ENCODE measurements around the gene BDNF. TPM values are rescaled to one million over a fixed set of nuclear protein-coding genes. Genes with fewer than 3 reads are reported as not detected.

Gene BDNF
- total and polyA plus RNA-seq, 2 of the 8 experiments (the other 6 are each of a cell fraction or from before 2014, with no cell fraction given), result 2.4 to 5.4 TPM

DNA sequence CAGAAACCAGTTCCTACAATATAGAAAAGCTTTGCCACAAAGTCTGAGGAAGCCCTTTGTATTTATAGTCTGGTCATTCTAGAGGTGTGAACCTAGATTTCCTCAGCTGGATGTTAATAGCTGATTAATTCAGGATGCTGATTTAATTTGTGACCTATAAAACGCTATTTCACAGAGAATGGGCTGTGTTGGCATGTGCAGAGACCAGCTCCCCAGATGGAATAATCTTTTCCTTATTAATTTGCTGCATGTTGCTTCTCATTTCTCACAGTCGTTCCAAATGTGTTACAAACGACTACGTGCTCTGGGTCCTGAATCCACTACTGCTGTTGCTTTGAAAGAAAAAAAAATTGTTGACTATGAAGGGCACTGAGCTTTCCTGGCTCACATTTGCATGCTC is 49.3 kb downstream of the BDNF start:
- 84% methylated on average over 4 of the region's 4 CpGs; no CpG with 5 or more reads in 1 of the 2 experiments for WGBS, 2 experiments (ENCODE audit: extremely low coverage in 1 of 2, insufficient coverage in 1 of 2, insufficient read length in 1 of 2, insufficient replicate concordance in 2 of 2, low coverage in 1 of 2, low lambda C conversion rate in 2 of 2, missing lambda C conversion rate in 1 of 2)
- H3K56ac ChIP-seq (replicated peaks; ENCODE audit: insufficient read length, low read depth, low read length), result no peak overlapping the region
- no peaks in the 10 kb centered on the region for H3K23me2 ChIP-seq (ENCODE audit: low read depth, low read length)
- H3K9me3 ChIP-seq (ENCODE audit: insufficient read depth in 2 of 2, low read depth in 1 of 2, low read length in 1 of 2), result no peaks in the 10 kb centered on the region
- ChIA-PET CTCF (ENCODE audit: partially characterized antibody) (interaction anchor here (0.7 to 2.7 kb wide), 5 partner anchors 8 to 1018 kb away, joined by 4 to 9 read pairs (median 6); no protein-coding TSS in a partner anchor), POLR2A (ENCODE audit: partially characterized antibody) (interaction anchor here (0.6 to 6.1 kb wide), 5 partner anchors 11 to 32 kb away, joined by 3 to 35 read pairs (median 7); no protein-coding TSS in a partner anchor)
- H4K5ac ChIP-seq (ENCODE audit: insufficient read length, low read depth, low read length), result no peak overlapping the region
- H3K4ac ChIP-seq (replicated peaks; ENCODE audit: insufficient read length, low read depth, low read length), result no peak overlapping the region
- H3K23ac ChIP-seq (ENCODE audit: insufficient read length), result no peak overlapping the region
- no peak overlapping the region for H3K14ac ChIP-seq (ENCODE audit: insufficient read length)
- H3K36me3 ChIP-seq (ENCODE audit: control insufficient read depth in 2 of 4, insufficient read depth in 4 of 4, low read length in 3 of 4), result no peaks in the 10 kb centered on the region
- no peak overlapping the region for H3K18ac ChIP-seq (ENCODE audit: extremely low read depth, low read length)
- no peak overlapping the region for H3K9ac ChIP-seq (replicated peaks in 1 of 4; ENCODE audit: extremely low read depth in 1 of 4, low read depth in 3 of 4, low read length in 3 of 4)
- no peaks in the 10 kb centered on the region for H3K79me1 ChIP-seq (ENCODE audit: low read depth, low read length)
- H2AFZ ChIP-seq (ENCODE audit: low read length), result no peak overlapping the region
- no peak overlapping the region for H3K27ac ChIP-seq (ENCODE audit: low read depth, low read length)
- H3K27me3 ChIP-seq (replicated peaks in 1 of 4; ENCODE audit: control insufficient read depth in 3 of 4, extremely low read depth in 1 of 4, insufficient read depth in 3 of 4, low read length in 3 of 4), result no peaks in the 10 kb centered on the region; a peak in 1 of 7 replicates
- no peak overlapping the region for H2BK20ac ChIP-seq (ENCODE audit: low read length)
- no peak overlapping the region for H4K91ac ChIP-seq (replicated peaks; ENCODE audit: insufficient read length, low read length)
- no peak for DNase-seq (ENCODE audit: low read depth in 1 of 2, low spot score in 2 of 2)
- no peak overlapping the region for H3K4me3 ChIP-seq (ENCODE audit: extremely low read depth in 1 of 4, insufficient read depth in 2 of 4, low read depth in 3 of 4, low read length in 4 of 4)
- H3K4me2 ChIP-seq (ENCODE audit: insufficient read depth in 1 of 2, low read depth in 2 of 2, low read length in 2 of 2), result no peak overlapping the region
- H3K79me2 ChIP-seq (ENCODE audit: control insufficient read depth in 1 of 2, insufficient read depth in 2 of 2, low read length in 2 of 2), result no peaks in the 10 kb centered on the region
- no peak overlapping the region for H2BK5ac ChIP-seq (ENCODE audit: low read depth, low read length)
- no peak overlapping the region for H4K8ac ChIP-seq (ENCODE audit: extremely low read depth, insufficient read depth, low read length)
- no peak for FAIRE-seq
- H3K4me1 ChIP-seq (replicated peaks in 1 of 4; ENCODE audit: control insufficient read depth in 3 of 4, insufficient read depth in 4 of 4, low read length in 3 of 4), result peaks cover 2 to 10% (median 2%) of the 10 kb centered on the region in 4 experiments; a peak in 4 of 7 replicates
- H4K20me1 ChIP-seq (replicated peaks in 1 of 2; ENCODE audit: control insufficient read depth in 1 of 2, insufficient read depth in 2 of 2, low read length in 2 of 2), result no peaks in the 10 kb centered on the region
- H2BK120ac ChIP-seq (replicated peaks; ENCODE audit: low read depth, low read length), result no peak overlapping the region
- no peak overlapping the region for H2BK12ac ChIP-seq (ENCODE audit: low read depth, low read length)
- no peak overlapping the region for H2BK15ac ChIP-seq (ENCODE audit: low read length)
- no peak overlapping the region for H2AK5ac ChIP-seq (ENCODE audit: low read depth, low read length)
- TF ChIP-seq SP2 (IDR thresholded peaks at IDR 0.05; ENCODE audit: low read length) (no peak), RAD21 (IDR thresholded peaks at IDR 0.05 in 1 of 2, conservative IDR thresholded peaks at IDR 0.05 in 1 of 2; ENCODE audit: low read depth in 2 of 2, low read length in 2 of 2) (no peak), PHF8 (conservative IDR thresholded peaks at IDR 0.05; ENCODE audit: low read depth, low read length) (no peak), CEBPB (IDR thresholded peaks at IDR 0.05; ENCODE audit: low read depth, low read length) (no peak), KDM1A (IDR thresholded peaks at IDR 0.05; ENCODE audit: borderline replicate concordance, low read length) (no peak)
